Stimulated activated CD8-positive, alpha-beta memory T cell treated with anti-CD3 and anti-CD28 coated beads, Interleukin-15, amount 100 ng/mL, for 48 hours (primary cell): Measurements from ENCODE around the gene SHE.
"Not testable (repeated sequence)": the region's sequence is repeated elsewhere in the genome, so short reads cannot be mapped to it uniquely, and the experiment has no call there.

Source experiments
- DNase-seq, 2 donors: peaks; one replicate each; pipeline ENCODE4 v3.0.0-alpha.2; 2020; ENCODE audit warnings: low read depth in 2 of 2

Gene SHE

DNA sequence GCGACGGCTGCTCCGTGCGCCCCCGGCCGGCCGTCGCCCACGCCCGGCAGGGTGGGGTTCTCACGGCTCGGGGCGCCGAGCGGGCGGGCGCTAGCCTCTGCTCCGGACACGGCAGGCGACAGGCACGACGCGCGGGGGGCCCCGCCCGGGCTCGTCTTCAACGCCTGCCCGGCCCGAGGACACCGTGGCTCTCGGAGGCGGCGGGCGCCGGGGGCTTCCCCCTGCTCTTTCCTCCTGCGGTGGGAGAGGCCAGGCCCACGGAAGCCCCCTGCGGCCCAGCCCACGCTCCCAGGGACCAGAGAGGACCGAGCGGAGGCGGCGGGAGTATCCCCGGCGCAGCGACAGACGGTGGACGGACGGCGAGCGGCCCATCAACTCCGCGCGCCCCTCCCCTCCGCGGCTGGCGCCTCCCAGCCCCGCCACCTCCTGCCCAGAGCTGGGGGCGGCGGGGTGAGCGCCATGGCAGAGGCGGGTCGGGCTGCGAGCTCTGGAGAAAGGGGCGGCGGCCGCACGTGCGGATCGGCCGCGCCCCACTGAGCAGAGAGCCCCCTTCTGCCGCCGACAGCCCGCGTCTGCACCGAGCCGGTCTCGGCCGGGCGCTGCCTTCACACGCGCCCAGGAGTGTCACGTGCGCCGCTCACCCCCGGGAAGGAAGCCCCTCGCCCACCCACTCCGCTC is at the start of gene SHE, which contains the start of gene TDRD10:
SHE (minus strand) TSS at position 347 of the 678 bp plus-strand sequence. CDS start 386 bp downstream, outside the sequence.
TDRD10 (plus strand) TSS at position 154 of the 678 bp plus-strand sequence. CDS start 4,685 bp downstream, outside the sequence.
- no peak for DNase-seq

DNA sequence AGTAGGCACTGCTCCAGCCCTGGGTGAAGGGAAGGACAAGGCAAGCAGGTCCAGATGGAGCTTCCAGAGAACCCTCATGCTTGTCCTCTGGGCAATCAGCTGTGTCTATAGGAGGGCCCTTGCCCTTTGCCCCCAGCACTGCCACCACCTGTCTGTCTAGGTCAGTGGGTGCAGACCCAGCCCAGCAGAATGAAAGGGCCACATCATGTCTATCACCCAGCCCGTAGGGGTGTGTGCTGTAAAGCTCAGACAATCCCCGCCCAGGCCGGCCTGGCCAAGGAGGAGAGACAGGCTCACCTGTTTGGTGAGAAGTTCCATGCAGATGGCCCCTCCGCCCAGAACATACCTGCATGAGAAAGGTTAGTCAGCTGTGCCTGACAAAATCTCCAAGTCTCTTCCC is 49.3 kb upstream of the SHE start:
- no peak for DNase-seq

DNA sequence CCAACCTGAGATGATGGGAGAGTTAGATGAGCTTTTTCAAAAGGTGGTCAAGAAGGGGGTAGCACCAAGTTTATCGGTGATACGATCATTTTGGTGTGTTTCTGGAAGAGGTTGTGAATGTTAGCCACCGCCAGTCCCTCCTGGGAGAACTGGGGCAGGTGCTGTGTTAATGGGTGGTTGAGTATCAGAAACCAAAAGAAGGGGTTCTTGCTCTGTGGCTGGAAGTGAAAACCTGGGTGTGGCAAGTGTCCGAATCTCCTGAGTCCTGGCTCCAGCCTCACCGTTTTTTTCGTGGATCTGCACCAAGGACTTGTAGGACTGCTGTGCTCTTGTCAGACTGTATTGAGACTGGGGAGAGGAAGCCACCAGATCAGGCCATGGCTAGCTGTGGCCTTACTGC is 48.4 kb upstream of the SHE start:
- no peak for DNase-seq

DNA sequence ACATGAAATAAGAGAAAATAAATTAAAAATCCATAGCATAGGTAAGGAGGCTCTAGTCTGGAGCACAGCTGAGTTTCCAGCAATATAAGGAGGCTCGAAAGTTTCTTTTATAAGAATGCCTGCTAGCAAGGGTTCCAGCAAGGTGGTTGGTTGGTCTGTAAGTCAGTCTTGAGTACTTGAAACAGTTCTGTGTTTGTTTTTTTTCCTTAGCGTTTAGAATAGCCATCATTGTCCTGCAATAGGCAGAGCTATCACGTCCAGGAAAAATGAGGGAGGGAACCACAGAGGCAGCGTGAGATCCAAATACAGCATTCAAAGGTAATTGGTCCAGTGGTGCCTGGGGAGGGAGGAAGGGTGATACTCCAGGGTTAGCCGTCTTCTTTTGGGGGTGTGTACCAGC is 47.9 kb upstream of the SHE start:
- DNase-seq, result no peak

DNA sequence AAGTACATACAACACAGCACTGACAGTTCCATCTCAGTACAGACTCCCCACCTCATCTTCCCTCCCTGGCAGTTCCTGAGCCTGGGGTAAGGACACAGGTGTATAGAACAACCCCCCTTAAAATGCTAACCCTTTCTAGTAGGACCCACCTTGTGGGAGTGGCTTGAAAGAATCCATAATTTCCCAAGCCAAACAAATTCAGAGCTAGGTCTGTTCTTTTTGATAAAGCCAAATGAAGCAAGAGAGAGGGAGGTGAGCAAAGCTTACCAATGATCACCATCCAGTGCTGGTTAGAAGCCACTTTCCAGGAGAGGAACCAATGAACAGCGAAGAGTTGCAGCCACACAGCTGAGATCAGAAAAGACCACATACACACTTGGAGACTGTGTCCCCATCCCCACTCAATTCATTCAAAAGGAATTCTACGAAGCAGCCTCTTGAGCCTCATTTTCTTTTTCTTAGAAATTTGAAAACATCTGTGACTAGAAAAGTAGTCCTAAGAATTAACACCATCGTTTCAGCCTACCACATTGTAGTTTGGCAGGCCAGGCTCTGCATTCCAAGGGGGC is 47.1 kb upstream of the SHE start:
- no peak for DNase-seq

DNA sequence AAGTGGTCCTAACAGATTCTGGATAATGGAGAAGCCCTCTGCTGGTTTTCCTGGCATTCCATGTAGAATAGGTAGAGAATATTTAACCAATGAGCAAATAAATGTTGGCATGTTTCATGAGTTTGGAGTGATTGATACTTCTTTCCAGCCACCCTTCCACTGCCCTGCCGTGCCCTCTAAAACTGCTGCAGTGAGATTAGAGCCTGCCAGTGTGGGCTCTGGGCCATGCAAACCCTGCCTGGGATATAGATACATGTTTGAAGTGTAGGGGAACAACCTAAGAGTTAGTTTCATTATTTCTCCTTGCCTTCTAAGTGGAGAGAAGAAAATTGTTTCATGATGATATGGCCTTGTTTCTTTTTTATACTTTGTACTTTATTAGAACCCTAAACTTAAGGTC is 45.8 kb upstream of the SHE start:
- DNase-seq, result no peak

DNA sequence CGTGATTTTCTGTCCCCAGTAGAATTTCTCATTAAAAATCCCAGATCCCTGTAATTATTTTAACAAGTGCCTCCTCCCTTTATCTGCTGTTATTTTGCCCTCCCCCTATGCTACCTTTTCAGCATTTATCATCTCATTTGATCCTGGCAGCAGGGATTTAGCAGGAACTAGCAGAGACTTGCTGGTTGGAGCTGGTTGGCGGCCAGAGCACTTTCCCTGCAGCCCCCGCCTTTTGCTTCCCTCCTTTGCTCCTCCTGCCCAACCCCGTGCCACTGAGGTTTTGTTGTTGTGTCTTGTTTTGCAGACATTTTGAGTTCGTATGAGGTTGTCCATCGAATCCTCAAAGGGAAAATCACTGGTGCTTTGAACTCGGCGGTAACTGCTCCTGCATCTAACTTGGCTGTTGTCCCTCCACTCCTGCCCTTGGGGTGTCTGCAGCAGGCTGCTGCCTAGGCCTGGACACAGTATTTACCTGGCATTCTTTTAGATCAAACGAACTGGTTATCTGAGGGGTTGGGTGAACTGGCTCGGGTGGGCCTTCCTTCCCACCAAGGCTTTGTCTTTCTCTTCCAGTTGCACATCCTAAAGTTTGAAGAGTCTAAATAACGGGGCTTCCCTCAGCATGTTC is 45.0 kb upstream of the SHE start:
- DNase-seq, result no peak

DNA sequence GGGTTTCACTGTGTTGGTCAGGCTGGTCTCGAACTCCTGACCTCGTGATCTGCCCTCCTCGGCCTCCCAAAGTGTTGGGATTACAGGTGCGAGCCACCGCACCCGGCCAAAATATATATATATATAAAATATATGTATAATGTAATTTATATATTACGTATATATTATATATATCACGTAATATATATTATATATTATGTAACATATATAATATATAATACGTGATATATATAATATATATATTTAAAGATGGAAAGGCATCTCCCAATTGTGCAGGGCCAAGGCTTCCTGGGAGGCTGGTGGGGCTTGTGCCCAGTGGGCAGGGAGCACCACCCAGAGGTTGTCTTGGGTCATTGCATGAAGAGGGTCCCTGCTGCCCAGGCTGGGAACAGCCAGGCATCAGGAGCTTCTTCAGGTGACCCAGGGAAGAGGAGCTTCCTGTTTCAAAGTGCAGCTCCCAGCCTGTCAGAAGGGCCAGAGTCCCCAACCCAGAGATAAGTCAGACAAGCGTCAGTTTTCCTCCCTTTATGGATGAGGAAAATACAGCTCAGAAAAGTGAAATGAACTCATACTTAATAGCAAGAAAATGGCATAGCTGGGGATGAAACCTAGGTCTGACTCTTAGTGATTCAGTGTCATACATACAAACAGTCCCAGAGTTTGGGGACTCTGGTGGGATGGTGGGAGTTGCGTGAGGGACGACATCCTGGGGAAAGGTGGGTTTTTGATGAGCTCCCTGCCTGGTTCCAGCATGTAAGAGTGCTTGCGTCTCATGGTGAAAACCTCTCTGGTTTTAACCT is 44.3 kb upstream of the SHE start:
- DNase-seq, result peak; percentile 40 to 44

DNA sequence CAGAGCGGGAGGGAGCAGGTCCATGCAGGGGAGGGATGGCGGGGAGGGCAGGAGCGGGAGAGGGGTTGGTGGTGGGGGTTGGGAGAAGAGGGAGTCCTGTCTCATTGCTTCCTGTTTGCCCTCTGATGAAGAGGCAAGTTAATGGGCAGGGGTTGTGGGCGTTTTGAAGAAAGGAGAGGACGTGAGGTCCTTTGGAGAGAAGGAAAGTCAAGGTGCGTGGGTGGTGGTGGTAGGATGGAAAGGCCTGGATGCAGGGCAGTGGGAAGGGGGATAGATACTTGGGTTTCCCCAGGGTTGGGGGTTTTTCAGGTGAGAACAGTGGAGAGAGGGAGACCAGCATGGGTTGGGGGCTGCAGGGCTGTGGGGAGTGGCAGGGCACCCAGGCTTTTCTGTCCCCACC is 39.0 kb upstream of the SHE start:
- DNase-seq, result no peak

DNA sequence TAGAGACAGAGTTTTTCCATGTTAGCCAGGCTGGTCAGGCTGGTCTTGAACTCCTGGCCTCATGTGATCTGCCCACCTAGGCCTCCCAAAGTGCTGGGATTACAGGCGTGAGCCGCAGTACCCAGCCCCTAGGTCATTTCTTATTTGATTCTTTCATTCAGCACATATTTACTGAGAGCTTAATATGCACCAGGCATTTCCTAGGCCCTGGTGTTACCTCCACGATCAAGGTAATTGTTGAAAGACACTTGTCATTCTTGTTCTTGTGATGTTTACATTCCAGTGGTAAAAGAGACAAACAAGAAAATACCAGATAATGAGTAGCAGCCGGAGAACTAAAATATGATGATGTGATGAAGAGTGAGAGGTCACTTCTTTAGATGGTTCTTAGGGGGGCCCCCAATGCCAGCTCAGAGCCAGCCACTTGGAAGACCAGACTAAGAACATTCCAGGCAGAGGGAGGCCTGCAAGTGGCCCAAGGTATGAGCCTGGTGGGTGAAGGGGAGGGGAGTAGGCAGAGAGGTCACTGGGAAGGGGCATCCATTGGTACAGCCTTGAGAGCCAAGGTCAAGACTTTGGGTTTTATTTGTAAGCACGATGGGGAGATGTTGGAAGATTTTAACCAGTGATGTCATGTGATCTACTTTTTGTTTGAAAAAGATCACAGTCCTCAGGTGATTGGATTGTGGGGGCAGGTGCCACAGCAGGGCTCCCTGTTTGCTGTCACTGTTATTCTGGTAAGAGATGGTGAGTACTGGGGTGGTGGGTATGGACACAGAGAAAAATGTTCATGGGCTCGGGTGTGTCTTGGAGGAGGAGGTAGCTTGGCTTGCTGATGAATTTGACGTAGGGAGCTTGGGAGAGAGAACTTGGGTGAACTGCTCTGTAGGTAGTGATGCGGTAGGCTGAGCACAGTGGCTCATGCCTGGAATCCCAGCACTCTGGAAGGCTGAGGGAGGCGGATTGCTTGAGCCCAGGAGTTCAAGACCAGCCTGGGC is 37.6 kb upstream of the SHE start:
- no peak for DNase-seq

DNA sequence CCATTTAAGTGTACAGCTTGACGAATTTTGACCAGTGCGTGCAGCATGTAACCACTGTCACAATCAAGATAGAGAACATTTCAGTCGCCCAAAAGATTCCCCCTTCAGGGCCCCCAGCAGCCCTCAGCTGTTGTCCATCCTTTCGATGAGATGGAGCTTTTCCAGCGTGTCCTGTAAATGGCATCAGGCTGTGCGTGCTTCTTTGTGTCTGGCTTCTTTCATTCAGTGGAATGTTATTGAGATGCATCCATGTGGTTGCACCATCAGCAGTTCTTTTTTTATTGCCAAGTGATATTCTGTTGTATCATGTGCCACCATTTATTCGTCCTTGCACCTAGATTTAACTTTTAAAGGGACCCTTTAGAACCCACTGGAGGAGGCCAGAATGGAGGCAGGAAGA is 34.4 kb upstream of the SHE start:
- no peak for DNase-seq

DNA sequence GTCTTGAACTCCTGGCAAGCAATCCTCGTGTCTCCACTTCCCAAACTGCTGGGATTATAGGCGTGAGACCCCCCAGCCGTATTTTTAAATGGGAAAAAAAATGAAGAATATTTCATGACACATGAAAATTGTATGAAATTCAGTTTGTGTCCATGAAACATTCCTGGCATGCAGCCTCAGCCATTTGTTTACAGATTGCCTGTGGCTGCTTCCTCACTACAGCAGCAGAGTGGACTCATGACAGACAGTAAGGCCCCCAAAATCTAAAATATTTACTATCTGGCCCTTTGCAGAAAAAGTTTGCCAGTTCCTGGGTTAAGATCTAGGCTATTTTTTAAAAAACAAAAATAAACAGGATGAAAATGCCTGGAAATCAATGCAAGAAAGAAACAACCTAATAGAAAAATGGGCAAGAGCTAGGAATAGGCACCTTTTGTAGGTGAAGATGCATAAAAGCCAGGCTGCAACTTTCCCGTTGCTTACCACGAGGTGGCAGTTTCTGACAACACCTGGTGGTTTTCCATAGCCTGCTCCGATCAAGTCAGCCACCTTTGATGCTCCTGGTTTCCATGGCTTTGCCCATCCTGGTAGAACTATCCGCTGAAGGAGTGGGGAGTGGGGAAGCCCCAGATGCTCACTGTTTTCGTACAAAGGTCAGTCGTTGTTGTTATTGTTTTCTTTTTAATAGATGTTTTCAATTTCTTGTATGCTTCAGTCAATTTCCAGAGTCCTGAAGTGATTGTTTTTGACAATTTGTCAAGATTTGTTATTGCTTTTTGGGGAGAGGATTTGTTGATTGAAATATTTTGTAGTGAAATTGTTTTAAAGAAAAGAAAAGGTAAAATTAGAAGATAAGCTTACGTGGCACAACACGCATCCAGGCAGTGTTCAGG is 32.0 kb upstream of the SHE start:
- no peak for DNase-seq

DNA sequence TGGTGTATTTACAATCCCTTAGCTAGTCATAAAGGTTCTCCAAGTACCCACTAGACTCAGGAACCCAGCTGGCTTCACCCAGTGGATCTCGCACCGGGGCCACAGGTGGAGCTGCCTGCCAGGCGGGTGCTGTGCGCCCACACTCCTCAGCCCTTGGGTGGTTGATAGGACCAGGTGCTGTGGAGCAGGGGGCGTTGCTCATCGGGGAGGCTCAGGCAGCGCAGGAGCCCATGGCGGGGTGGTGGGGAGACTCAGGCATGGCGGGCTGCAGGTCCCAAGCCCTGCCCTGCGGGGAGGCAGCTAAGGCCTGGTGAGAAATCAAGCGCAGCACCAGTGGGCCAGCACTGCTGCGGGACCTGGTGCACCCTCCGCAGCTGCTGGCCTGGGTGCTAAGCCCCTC is 29.7 kb upstream of the SHE start:
- DNase-seq, result not testable (repeated sequence)

DNA sequence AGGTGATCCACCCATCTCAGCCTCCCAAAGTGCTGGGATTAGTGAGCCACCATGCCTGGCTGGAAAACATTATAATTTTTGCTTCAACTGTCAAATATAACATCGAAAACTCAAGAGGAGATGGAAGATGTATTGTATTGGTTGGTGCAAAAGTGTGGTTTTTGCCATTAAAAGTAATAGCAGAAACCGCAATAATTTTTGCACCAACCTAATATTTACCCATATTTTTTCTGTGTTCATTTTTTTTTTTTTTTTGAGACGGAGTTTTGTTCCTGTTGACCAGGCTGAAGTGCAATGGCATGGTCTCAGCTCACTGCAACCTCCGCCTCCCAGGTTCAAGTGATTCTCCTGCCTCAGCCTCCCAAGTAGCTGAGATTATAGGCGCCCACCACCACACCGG is 27.1 kb upstream of the SHE start:
- DNase-seq, result no peak

DNA sequence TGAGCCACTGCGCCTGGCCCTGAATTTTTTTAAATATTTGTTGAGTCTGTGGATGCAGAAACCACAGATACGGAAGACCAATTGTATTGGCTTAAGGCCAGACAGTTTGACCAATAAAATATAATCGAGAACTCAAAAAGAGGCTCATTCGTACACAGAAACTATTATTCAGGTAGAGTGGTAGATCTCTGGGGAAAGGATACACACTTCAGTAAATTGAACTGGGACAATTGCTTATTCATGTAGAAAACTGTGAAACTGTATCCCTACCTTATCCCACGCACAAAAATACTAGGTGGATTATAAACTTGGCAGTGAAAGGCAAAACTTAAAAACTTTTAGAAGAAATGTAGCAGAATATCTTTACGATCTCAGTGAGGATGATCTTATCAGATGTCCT is 25.0 kb upstream of the SHE start:
- DNase-seq, result no peak

DNA sequence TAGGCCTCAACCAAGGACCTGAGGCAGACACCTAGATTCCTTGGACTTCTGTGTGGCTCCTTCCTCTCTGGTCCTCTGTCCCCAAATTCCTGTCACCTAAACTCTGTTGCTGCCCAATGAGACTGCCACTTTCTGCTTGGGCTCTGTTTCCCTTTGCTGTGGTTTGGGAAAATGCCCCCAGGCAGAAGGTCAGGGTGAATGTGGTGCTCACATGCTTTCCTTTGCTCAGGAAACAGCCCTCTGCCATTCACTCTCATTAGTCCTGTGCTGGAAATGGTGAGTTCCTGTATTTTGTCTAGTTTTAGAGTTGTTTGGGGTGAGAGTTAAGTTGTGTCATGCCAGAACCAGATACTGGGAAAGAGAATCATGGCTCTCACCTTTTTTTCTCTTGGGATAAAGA is 22.7 kb upstream of the SHE start:
- DNase-seq, result no peak

DNA sequence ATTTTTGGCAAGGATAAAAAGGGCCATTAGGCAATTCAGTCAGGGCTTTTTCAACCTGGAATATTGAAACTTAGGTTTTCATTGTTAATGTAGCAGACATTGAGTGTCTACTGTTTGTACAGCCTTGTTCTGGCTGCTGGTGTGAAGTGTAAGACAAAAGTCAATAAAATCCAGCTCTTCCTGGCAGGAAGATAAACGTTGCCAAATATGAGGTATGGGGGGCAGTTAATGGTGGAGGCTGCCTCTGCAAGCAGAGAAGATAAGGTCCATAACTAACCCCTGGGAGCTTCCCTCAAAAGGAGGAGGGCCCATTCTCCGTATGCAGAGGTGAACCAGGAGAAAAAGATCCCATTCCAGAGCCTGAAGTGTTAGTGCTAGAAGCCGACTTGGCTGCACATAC is 19.5 kb upstream of the SHE start:
- no peak for DNase-seq

DNA sequence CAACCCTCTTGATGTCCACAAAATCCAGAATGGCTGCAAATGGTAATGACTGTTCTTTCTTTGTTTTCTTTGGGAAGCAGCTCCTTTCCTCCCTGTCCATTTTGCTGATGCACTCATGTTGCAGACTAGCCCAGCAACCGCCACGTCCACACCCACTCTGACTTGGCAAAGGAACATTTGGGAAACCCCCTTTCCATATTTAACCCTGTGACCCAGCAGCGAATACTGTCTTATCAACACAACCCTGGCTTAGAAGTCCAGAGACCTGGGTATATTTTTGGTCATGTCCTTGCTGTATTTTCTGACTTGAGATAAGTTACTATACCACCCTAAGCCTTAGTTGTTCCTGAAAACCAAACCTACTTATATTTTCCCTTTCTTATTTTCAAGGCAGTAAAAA is 18.1 kb upstream of the SHE start:
- no peak for DNase-seq

DNA sequence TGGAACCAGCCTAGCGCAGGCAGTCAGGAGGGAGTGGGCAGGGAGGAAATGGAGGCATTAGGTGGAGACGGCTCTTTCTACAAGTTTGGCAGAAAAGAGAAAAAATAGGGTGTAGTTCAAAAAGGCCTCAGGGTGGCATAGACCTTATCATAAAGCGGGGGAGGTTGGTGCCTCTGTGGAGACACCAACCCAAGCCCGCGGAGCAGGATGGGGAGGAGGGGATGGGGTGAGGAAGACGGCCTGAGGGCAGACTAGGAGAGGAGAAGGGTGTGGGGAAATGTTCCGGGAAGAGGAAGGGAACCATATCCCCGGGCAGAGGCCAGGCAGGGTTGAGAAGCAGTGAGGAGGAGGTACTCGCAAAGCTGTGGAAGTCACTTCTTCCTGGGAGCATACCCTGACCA is 17.4 kb upstream of the SHE start:
- DNase-seq, result no peak

DNA sequence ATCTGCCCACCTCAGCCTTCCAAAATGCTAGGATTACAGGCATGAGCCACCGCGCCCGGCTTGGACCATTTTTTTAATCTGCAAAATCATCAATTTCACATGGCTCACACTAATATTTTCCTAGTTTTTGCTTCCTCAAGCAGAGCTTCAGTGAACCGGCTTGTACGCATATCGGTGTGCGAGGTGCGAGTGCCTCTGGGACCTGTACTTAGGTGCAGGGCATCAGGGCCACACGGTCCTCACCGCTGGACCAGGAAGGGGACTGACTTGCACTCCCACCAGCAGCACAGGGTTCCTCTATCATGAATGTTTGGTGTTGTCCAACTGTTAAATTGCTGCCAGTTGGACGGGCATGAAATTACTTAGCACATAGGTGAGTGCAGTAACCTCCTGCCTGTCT is 15.4 kb upstream of the SHE start:
- DNase-seq, result no peak
